Measurements from ENCODE around the gene UNC45A. TPM values are rescaled to one million over a fixed set of nuclear protein-coding genes. Genes with fewer than 3 reads are reported as not detected.

The UNC45A gene
- total and polyA plus RNA-seq, 2 donors (not counting 1 experiment from before 2014, with no cell fraction given): 56.3 to 79.0 TPM

DNA sequence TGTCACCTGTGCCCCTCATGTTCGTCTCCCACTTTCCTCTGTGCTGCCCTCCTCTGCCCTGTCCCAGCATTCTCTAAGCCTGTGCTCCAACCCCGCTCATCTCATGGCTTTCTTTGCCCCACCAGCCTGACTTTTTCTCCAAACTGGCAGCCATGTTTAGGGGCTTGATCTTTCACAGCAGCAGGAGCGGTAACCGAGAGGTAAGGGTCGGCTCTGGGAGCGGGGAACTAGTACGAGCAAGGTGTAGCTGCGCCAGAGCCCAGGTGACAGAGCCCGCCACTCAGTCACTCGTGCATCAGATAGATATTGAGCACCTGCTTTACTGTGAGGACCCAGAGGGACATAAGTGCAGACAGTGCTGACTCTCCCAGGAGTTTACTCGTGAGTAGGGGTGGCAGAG, 18.6 kb upstream of the UNC45A start:
- ChIA-PET POLR2A (no interaction called here), CTCF (no interaction called here)
- Histone ChIP-seq H3K9ac (ENCODE audit: low read length) (no peak overlapping the region), H4K20me1 (ENCODE audit: control insufficient read depth, insufficient read depth, low read length, poor library complexity, severe bottlenecking) (no peaks in the 10 kb centered on the region), H3K4me2 (replicated peaks; ENCODE audit: low read depth, low read length, poor library complexity, severe bottlenecking) (no peak overlapping the region), H3K79me2 (ENCODE audit: control insufficient read depth, insufficient read depth, low read length) (no peaks in the 10 kb centered on the region), H2AFZ (ENCODE audit: insufficient read depth, low read depth, low read length, poor library complexity, severe bottlenecking) (no peak overlapping the region), H3K27me3 (replicated peaks in 1 of 4; ENCODE audit: control extremely low read depth in 1 of 4, control insufficient read depth in 3 of 4, insufficient read depth in 4 of 4, low read length in 3 of 4) (no peaks in the 10 kb centered on the region), H3K4me3 (ENCODE audit: control extremely low read depth in 1 of 5, extremely low read depth in 1 of 5, insufficient read depth in 1 of 5, low read depth in 2 of 5, low read length in 4 of 5) (no peak overlapping the region), H3K4me1 (ENCODE audit: control insufficient read depth in 2 of 2, insufficient read depth in 2 of 2, low read length in 2 of 2) (peaks cover 0 to 11% of the 10 kb centered on the region in 2 donors), H3K9me3 (ENCODE audit: control extremely low read depth in 1 of 3, control insufficient read depth in 2 of 3, insufficient read depth in 1 of 3, low read length in 2 of 3) (no peaks in the 10 kb centered on the region), H3K36me3 (replicated peaks in 1 of 2; ENCODE audit: control extremely low read depth in 1 of 2, control insufficient read depth in 1 of 2, extremely low read depth in 1 of 2, insufficient read depth in 2 of 2, low read length in 1 of 2) (peaks cover 6 to 92% of the 10 kb centered on the region in 2 experiments), H3K27ac (ENCODE audit: low read length in 2 of 2) (no peak overlapping the region)
- DNase-seq: no peak
- Mint-ChIP-seq H3K9me3 (ENCODE audit: insufficient read depth) (no peaks in the 10 kb centered on the region), H3K4me3 (no peak overlapping the region), H3K27ac (peak overlapping the region; percentile 80), H3K27me3 (no peaks in the 10 kb centered on the region), H3K4me1 (peaks cover 10% of the 10 kb centered on the region)
- intact Hi-C loops (cut with micrococcal nuclease): no loop called here
- WGBS (ENCODE audit: insufficient coverage): 81% methylated on average over 11 of the region's 11 CpGs
- no peak for ATAC-seq (ENCODE audit: low read depth)
- no peak for TF ChIP-seq EZH2 (IDR thresholded peaks at IDR 0.05; ENCODE audit: borderline replicate concordance, insufficient read depth, low read depth, low read length, poor library complexity, severe bottlenecking)
- TF ChIP-seq, protein P1, sequence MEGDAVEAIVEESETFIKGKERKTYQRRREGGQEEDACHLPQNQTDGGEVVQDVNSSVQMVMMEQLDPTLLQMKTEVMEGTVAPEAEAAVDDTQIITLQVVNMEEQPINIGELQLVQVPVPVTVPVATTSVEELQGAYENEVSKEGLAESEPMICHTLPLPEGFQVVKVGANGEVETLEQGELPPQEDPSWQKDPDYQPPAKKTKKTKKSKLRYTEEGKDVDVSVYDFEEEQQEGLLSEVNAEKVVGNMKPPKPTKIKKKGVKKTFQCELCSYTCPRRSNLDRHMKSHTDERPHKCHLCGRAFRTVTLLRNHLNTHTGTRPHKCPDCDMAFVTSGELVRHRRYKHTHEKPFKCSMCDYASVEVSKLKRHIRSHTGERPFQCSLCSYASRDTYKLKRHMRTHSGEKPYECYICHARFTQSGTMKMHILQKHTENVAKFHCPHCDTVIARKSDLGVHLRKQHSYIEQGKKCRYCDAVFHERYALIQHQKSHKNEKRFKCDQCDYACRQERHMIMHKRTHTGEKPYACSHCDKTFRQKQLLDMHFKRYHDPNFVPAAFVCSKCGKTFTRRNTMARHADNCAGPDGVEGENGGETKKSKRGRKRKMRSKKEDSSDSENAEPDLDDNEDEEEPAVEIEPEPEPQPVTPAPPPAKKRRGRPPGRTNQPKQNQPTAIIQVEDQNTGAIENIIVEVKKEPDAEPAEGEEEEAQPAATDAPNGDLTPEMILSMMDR (IDR thresholded peaks at IDR 0.05): no peak

DNA sequence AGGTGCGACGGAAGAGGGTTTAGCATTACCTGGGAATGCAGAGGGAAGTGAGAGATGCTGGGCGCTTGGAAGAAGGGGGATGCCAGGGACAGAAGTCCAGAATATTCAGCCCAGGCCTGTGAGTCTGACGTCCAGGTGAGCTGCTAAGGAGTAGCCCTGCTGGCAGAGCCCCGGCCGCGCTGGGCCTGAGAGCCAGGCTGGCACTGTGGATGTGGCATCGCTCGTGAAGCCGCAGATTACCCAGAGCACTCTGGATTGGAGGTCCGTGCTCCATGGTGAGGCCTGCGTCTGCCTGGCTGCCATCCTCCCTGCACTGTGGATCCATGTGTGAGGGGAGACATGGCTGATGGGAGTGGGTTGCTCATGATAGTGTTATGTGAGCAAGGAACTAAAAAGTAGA, 17.5 kb upstream of the UNC45A start:
- H3K4me3 Mint-ChIP-seq: no peak overlapping the region
- no peaks in the 10 kb centered on the region for H3K9me3 Mint-ChIP-seq (ENCODE audit: insufficient read depth)
- ATAC-seq (ENCODE audit: low read depth) (no peak), DNase-seq (no peak)
- Histone ChIP-seq H3K9ac (ENCODE audit: low read length) (no peak overlapping the region), H3K27me3 (replicated peaks in 1 of 4; ENCODE audit: control extremely low read depth in 1 of 4, control insufficient read depth in 3 of 4, insufficient read depth in 4 of 4, low read length in 3 of 4) (no peaks in the 10 kb centered on the region), H3K36me3 (replicated peaks in 1 of 2; ENCODE audit: control extremely low read depth in 1 of 2, control insufficient read depth in 1 of 2, extremely low read depth in 1 of 2, insufficient read depth in 2 of 2, low read length in 1 of 2) (peaks cover 6 to 81% of the 10 kb centered on the region in 2 experiments), H3K4me3 (ENCODE audit: control extremely low read depth in 1 of 5, extremely low read depth in 1 of 5, insufficient read depth in 1 of 5, low read depth in 2 of 5, low read length in 4 of 5) (no peak overlapping the region), H3K27ac (ENCODE audit: low read length in 2 of 2) (no peak overlapping the region), H4K20me1 (ENCODE audit: control insufficient read depth, insufficient read depth, low read length, poor library complexity, severe bottlenecking) (no peaks in the 10 kb centered on the region), H3K9me3 (ENCODE audit: control extremely low read depth in 1 of 3, control insufficient read depth in 2 of 3, insufficient read depth in 1 of 3, low read length in 2 of 3) (no peaks in the 10 kb centered on the region), H3K4me1 (ENCODE audit: control insufficient read depth in 2 of 2, insufficient read depth in 2 of 2, low read length in 2 of 2) (peaks cover 0 to 11% of the 10 kb centered on the region in 2 donors), H3K4me2 (replicated peaks; ENCODE audit: low read depth, low read length, poor library complexity, severe bottlenecking) (no peak overlapping the region), H2AFZ (ENCODE audit: insufficient read depth, low read depth, low read length, poor library complexity, severe bottlenecking) (no peak overlapping the region), H3K79me2 (ENCODE audit: control insufficient read depth, insufficient read depth, low read length) (no peaks in the 10 kb centered on the region)
- ChIA-PET CTCF (interaction anchor here (2.1 kb wide), 1 partner anchor 14 kb away, joined by 8 read pairs; the partner anchor contains the start of gene HDDC3), POLR2A (no interaction called here)
- intact Hi-C loops (cut with micrococcal nuclease): no loop called here
- no peak overlapping the region for H3K27ac Mint-ChIP-seq
- over 99% methylated on average over 12 of the region's 12 CpGs for WGBS (ENCODE audit: insufficient coverage)
- TF ChIP-seq EZH2 (IDR thresholded peaks at IDR 0.05; ENCODE audit: borderline replicate concordance, insufficient read depth, low read depth, low read length, poor library complexity, severe bottlenecking): no peak
- TF ChIP-seq, protein P1 (IDR thresholded peaks at IDR 0.05): no peak
- H3K27me3 Mint-ChIP-seq: no peaks in the 10 kb centered on the region
- peaks cover 10% of the 10 kb centered on the region for H3K4me1 Mint-ChIP-seq
